ENCODE data around the gene SDK2.

The SDK2 gene

DNA sequence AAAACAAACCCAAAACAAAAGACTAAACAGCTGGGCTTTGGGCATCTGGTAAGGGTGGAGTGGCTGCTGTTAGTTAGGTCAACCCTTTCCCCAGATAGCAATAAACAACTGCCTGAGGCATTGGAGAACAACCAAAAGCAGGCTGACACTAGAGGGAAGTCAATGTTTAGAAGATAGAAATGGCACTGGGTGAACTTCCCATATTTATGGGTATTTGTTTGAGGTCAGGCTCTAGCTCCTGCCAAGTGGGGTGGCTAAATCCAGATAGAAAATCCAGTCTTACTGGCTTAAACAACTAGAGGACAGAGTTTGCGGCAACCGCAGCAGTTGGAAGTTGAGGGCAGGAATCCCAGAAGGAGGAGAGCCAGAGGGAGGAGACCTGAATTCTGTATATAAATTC, 79.4 kb downstream of the SDK2 start:
- H3K27me3 ChIP-seq (replicated peaks; ENCODE audit: control insufficient read depth, insufficient read depth, low read length): peaks cover 25% of the 10 kb centered on the region
- H3K36me3 ChIP-seq (ENCODE audit: control insufficient read depth, insufficient read depth, low read length, severe bottlenecking): no peaks in the 10 kb centered on the region
- H3K4me1 ChIP-seq (ENCODE audit: control insufficient read depth, insufficient read depth, low read length): peaks cover 7% of the 10 kb centered on the region
- H3K9ac ChIP-seq (ENCODE audit: low read length): no peak overlapping the region
- H3K4me3 ChIP-seq (ENCODE audit: low read length): no peak overlapping the region
- H3K9me3 ChIP-seq (ENCODE audit: control insufficient read depth, low read length): no peaks in the 10 kb centered on the region
- DNase-seq (ENCODE audit: low read depth): no peak

DNA sequence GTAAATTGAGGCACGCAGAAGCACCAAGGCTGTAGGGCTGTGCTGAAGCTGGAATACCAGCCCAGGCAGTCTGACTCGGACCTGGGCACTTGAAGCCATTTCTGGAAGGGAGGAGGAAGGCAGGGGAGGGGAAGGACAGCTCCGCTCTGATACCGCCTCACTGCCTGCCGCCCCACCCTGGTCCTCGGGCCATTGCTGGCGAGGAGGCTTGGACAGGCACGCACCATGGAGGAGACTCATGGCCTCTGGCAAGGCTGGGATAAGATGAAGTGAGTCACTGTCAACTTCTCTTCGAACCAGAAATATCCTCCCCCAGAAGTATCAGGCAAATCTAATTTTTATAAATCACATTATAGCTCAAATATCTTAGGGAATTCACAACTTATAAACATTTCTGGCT, 81.3 kb downstream of the SDK2 start:
- Histone ChIP-seq H3K4me1 (ENCODE audit: control insufficient read depth, insufficient read depth, low read length) (peaks cover 7% of the 10 kb centered on the region), H3K9ac (ENCODE audit: low read length) (no peak overlapping the region), H3K36me3 (ENCODE audit: control insufficient read depth, insufficient read depth, low read length, severe bottlenecking) (no peaks in the 10 kb centered on the region), H3K9me3 (ENCODE audit: control insufficient read depth, low read length) (no peaks in the 10 kb centered on the region), H3K4me3 (ENCODE audit: low read length) (no peak overlapping the region), H3K27me3 (replicated peaks; ENCODE audit: control insufficient read depth, insufficient read depth, low read length) (peaks cover 20% of the 10 kb centered on the region)
- DNase-seq (ENCODE audit: low read depth): no peak

- no peaks in the 10 kb centered on the region for H3K9me3 ChIP-seq (ENCODE audit: control insufficient read depth, low read length)
- peaks cover 20% of the 10 kb centered on the region for H3K27me3 ChIP-seq (replicated peaks; ENCODE audit: control insufficient read depth, insufficient read depth, low read length)
- peaks cover 7% of the 10 kb centered on the region for H3K4me1 ChIP-seq (ENCODE audit: control insufficient read depth, insufficient read depth, low read length)
- no peak overlapping the region for H3K4me3 ChIP-seq (ENCODE audit: low read length)
- no peak overlapping the region for H3K9ac ChIP-seq (ENCODE audit: low read length)
- no peaks in the 10 kb centered on the region for H3K36me3 ChIP-seq (ENCODE audit: control insufficient read depth, insufficient read depth, low read length, severe bottlenecking)
- DNase-seq (ENCODE audit: low read depth): no peak
These were observed 83.1 kb downstream of the SDK2 start for GRCh38 chr17:73561111-73561510.

- no peaks in the 10 kb centered on the region for H3K36me3 ChIP-seq (ENCODE audit: control insufficient read depth, insufficient read depth, low read length, severe bottlenecking)
- H3K9ac ChIP-seq (ENCODE audit: low read length): no peak overlapping the region
- no peak for DNase-seq (ENCODE audit: low read depth)
- peaks cover 20% of the 10 kb centered on the region for H3K27me3 ChIP-seq (replicated peaks; ENCODE audit: control insufficient read depth, insufficient read depth, low read length)
- H3K4me1 ChIP-seq (ENCODE audit: control insufficient read depth, insufficient read depth, low read length): peaks cover 7% of the 10 kb centered on the region
- no peak overlapping the region for H3K4me3 ChIP-seq (ENCODE audit: low read length)
- H3K9me3 ChIP-seq (ENCODE audit: control insufficient read depth, low read length): no peaks in the 10 kb centered on the region
These were observed 83.6 kb downstream of the SDK2 start for GRCh38 chr17:73560661-73561060.

- DNase-seq (ENCODE audit: low read depth): no peak
These were observed 84.7 kb downstream of the SDK2 start for GRCh38 chr17:73559532-73559931.

DNA sequence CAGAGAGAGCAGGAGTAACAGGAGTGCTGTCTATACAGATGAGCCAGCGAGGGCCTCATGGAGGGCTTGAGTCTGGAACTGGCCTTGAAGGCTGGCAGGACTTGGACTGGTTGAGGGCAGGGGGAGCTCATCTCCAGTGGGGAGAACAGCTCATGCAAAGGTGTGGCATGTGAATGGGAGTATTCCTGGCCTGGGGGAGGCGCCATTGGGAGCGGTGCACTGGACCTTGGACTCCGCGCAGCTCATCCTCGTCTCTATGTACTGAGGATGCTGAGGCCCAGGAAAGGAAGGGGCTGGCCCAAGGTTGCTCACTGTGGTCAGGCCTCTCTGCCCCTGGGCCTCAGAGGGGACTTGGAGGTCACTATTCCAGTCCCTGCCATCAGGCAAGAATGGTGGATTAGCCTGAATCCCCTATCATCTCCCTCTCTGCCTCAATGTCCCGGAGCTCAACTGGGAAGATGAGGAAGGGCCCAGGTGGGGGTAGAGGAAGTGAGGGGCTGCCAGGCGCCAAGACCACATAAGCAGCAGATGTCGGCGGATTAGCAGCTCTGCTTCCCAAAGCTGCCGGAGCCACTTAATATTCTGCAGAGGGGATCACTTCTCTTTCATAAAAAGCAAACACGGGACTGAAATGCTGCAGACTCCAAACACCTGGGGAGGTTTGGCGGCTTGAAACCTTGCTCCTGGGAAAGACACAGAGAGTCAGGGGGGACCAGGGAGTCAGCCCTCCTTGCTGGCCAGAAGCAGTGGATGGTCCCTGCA, 88.9 kb downstream of the SDK2 start:
- no peak overlapping the region for H3K4me3 ChIP-seq (ENCODE audit: low read length)
- H3K4me1 ChIP-seq (ENCODE audit: control insufficient read depth, insufficient read depth, low read length): no peaks in the 10 kb centered on the region
- no peak overlapping the region for H3K9ac ChIP-seq (ENCODE audit: low read length)
- H3K27me3 ChIP-seq (replicated peaks; ENCODE audit: control insufficient read depth, insufficient read depth, low read length): peaks cover 41% of the 10 kb centered on the region
- DNase-seq (ENCODE audit: low read depth): no peak
- H3K9me3 ChIP-seq (ENCODE audit: control insufficient read depth, low read length): peaks cover 9% of the 10 kb centered on the region
- H3K36me3 ChIP-seq (ENCODE audit: control insufficient read depth, insufficient read depth, low read length, severe bottlenecking): no peaks in the 10 kb centered on the region

More at GRCh38 chr17:73559532-73559931, 84.7 kb downstream of the SDK2 start:
- Histone ChIP-seq H3K9me3 (ENCODE audit: control insufficient read depth, low read length) (peaks cover 3% of the 10 kb centered on the region), H3K27me3 (replicated peaks; ENCODE audit: control insufficient read depth, insufficient read depth, low read length) (peaks cover 11% of the 10 kb centered on the region), H3K4me3 (ENCODE audit: low read length) (no peak overlapping the region), H3K36me3 (ENCODE audit: control insufficient read depth, insufficient read depth, low read length, severe bottlenecking) (no peaks in the 10 kb centered on the region), H3K9ac (ENCODE audit: low read length) (no peak overlapping the region), H3K4me1 (ENCODE audit: control insufficient read depth, insufficient read depth, low read length) (no peaks in the 10 kb centered on the region)

DNA sequence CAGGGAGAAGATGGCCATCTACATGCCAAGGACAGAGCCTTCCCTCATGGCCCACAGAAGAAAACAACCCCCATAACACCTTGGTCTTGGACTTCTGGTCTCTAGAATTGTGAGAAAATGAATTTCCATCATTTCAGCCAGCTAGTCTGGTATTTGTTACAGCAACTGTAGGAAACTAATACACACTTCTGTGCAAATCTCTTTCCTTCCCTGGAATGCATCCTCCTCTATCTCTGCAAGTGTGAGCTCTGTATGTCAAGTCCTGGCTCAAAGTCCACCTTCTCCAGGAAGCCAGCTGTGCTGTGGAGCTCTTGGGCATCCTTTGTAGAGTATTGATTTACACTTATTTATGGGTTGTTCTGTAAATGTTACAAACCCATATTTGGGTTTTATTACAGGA, 89.7 kb downstream of the SDK2 start:
- H3K4me1 ChIP-seq (ENCODE audit: control insufficient read depth, insufficient read depth, low read length): no peaks in the 10 kb centered on the region
- H3K27me3 ChIP-seq (replicated peaks; ENCODE audit: control insufficient read depth, insufficient read depth, low read length): peaks cover 37% of the 10 kb centered on the region
- no peak overlapping the region for H3K9ac ChIP-seq (ENCODE audit: low read length)
- peaks cover 9% of the 10 kb centered on the region for H3K9me3 ChIP-seq (ENCODE audit: control insufficient read depth, low read length)
- H3K36me3 ChIP-seq (ENCODE audit: control insufficient read depth, insufficient read depth, low read length, severe bottlenecking): no peaks in the 10 kb centered on the region
- no peak for DNase-seq (ENCODE audit: low read depth)
- H3K4me3 ChIP-seq (ENCODE audit: low read length): no peak overlapping the region

DNA sequence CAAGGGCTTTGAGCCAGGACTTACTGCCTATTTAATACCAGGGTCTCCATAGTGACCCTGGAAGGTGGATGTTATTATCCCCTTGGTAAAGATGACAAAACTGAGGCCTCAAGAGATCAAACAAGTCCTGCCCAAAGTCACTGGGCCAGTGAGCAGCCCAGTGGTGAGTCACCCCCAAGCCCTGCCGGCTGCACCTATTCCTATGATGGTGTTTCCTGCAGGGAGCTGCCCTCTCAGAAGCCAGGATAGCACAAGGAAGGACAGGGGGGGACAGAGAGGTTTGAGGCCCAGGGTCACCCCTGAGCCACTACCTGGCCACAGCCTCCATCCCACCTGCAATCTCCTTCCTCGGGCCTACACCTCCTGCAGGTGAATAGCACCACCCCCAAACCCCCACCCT, 90.9 kb downstream of the SDK2 start:
- H3K9me3 ChIP-seq (ENCODE audit: control insufficient read depth, low read length): peaks cover 9% of the 10 kb centered on the region
- H3K27me3 ChIP-seq (replicated peaks; ENCODE audit: control insufficient read depth, insufficient read depth, low read length): peaks cover 43% of the 10 kb centered on the region
- no peak overlapping the region for H3K9ac ChIP-seq (ENCODE audit: low read length)
- no peak for DNase-seq (ENCODE audit: low read depth)
- no peaks in the 10 kb centered on the region for H3K4me1 ChIP-seq (ENCODE audit: control insufficient read depth, insufficient read depth, low read length)
- no peak overlapping the region for H3K4me3 ChIP-seq (ENCODE audit: low read length)
- no peaks in the 10 kb centered on the region for H3K36me3 ChIP-seq (ENCODE audit: control insufficient read depth, insufficient read depth, low read length, severe bottlenecking)

- H3K4me3 ChIP-seq (ENCODE audit: low read length): no peak overlapping the region
- peaks cover 45% of the 10 kb centered on the region for H3K27me3 ChIP-seq (replicated peaks; ENCODE audit: control insufficient read depth, insufficient read depth, low read length)
- H3K36me3 ChIP-seq (ENCODE audit: control insufficient read depth, insufficient read depth, low read length, severe bottlenecking): no peaks in the 10 kb centered on the region
- H3K9me3 ChIP-seq (ENCODE audit: control insufficient read depth, low read length): peaks cover 9% of the 10 kb centered on the region
- no peak for DNase-seq (ENCODE audit: low read depth)
- no peak overlapping the region for H3K9ac ChIP-seq (ENCODE audit: low read length)
- no peaks in the 10 kb centered on the region for H3K4me1 ChIP-seq (ENCODE audit: control insufficient read depth, insufficient read depth, low read length)
These were observed 91.8 kb downstream of the SDK2 start for GRCh38 chr17:73552300-73553048.

GRCh38 chr17:73551759-73552158, 92.5 kb downstream of the SDK2 start:
- Histone ChIP-seq H3K27me3 (replicated peaks; ENCODE audit: control insufficient read depth, insufficient read depth, low read length) (peaks cover 51% of the 10 kb centered on the region), H3K9ac (ENCODE audit: low read length) (no peak overlapping the region), H3K4me1 (ENCODE audit: control insufficient read depth, insufficient read depth, low read length) (no peaks in the 10 kb centered on the region), H3K4me3 (ENCODE audit: low read length) (no peak overlapping the region), H3K9me3 (ENCODE audit: control insufficient read depth, low read length) (peaks cover 9% of the 10 kb centered on the region), H3K36me3 (ENCODE audit: control insufficient read depth, insufficient read depth, low read length, severe bottlenecking) (no peaks in the 10 kb centered on the region)
- DNase-seq (ENCODE audit: low read depth): no peak

DNA sequence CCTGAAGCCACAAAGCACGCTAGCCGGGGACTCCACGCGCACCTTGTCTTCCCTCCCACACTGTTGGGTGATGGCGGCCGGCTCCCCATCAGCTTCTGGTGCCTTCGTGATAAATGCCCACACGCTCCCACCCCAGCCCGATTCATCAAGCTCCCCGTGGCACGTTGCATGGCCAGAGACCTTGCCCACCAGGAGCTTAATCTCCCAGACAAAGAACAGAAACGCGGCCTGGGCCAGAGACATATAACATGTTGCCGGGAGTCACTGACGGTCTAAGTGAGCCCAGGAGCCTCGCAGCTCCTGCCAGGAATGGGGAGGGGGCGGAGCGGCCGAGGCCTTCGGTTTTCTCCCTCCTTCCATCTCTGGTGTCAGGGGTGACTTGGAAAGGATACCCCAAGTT, 93.1 kb downstream of the SDK2 start:
- Histone ChIP-seq H3K4me1 (ENCODE audit: control insufficient read depth, insufficient read depth, low read length) (no peaks in the 10 kb centered on the region), H3K9me3 (ENCODE audit: control insufficient read depth, low read length) (peaks cover 9% of the 10 kb centered on the region), H3K9ac (ENCODE audit: low read length) (no peak overlapping the region), H3K27me3 (replicated peaks; ENCODE audit: control insufficient read depth, insufficient read depth, low read length) (peaks cover 55% of the 10 kb centered on the region), H3K36me3 (ENCODE audit: control insufficient read depth, insufficient read depth, low read length, severe bottlenecking) (no peaks in the 10 kb centered on the region), H3K4me3 (ENCODE audit: low read length) (no peak overlapping the region)
- DNase-seq (ENCODE audit: low read depth): no peak
